Erythroblast (primary cell): Measurements from ENCODE around the gene LRRC19.

Experiments
- GATA1 ChIP-seq: IDR thresholded peaks from 2 replicates; pipeline ENCODE4 v1.6.1; 2011; ENCODE audit warnings: low read depth, mild to moderate bottlenecking, control low read depth, low read length, moderate library complexity
- POLR2A ChIP-seq: IDR thresholded peaks from 2 replicates; pipeline ENCODE4 v1.6.1; 2011; ENCODE audit warnings: mild to moderate bottlenecking, low read length

GRCh38 chr9:26995810-26996209 is 9.7 kb downstream of the LRRC19 start:
- no peak for TF ChIP-seq POLR2A
- no peak for TF ChIP-seq GATA1
